Testis (tissue), 3 donors: ENCODE results near the gene ZNF444. TPM values are rescaled to one million over a fixed set of nuclear protein-coding genes. Genes with fewer than 3 reads are reported as not detected.
"Not testable (repeated sequence)": the region's sequence is repeated elsewhere in the genome, so short reads cannot be mapped to it uniquely, and the experiment has no call there.

Experiments
- DNase-seq: peaks from one replicate; pipeline ENCODE4 v3.0.0-alpha.2; 2019
- H3K27ac ChIP-seq, 2 donors: fragments of 200-600 bp; sonication (generic); one replicate each; pipeline ENCODE4 v1.5.1; 2019
- H3K27me3 ChIP-seq: fragments of 200-600 bp; sonication (generic); one replicate; pipeline ENCODE4 v1.5.1; 2019
- H3K36me3 ChIP-seq: fragments of 200-600 bp; sonication (generic); one replicate; pipeline ENCODE4 v1.5.1; 2017; ENCODE audit warnings: low read depth; ENCODE audit errors: missing control alignments
- H3K4me1 ChIP-seq: fragments of 200-600 bp; sonication (generic); one replicate; pipeline ENCODE4 v1.5.1; 2019
- H3K4me3 ChIP-seq, 2 donors: fragments of 200-600 bp; sonication (generic); one replicate each; pipeline ENCODE4 v1.5.1; 2017 to 2019
- H3K9me3 ChIP-seq: fragments of 200-600 bp; sonication (generic); one replicate; pipeline ENCODE4 v1.5.1; 2017
- POLR2A ChIP-seq: fragments of 450-650 bp; IDR thresholded peaks from one replicate; pipeline ENCODE4 v1.6.1; 2017; ENCODE audit warnings: antibody characterized with exemption, mild to moderate bottlenecking, moderate library complexity
- WGBS, 2 donors: methylation state at CpG; one replicate each; pipeline ENCODE4 v1.1.5; 2018; 5-methylcytosine and 5-hydroxymethylcytosine counted together
- intact Hi-C: fragments of 100-400 bp; cut with DNase I; formaldehyde crosslinking; loops from one replicate; pipeline ENCODE4 v1.15.1; 2023; ENCODE audit warnings: low total_unique reads
- polyA plus RNA-seq: library from polyadenylated mRNA; stranded (reverse); fragments of 350-450 nt; fragmentation: Illumina TruSeq; extraction: RNeasy Lipid Tissue Mini Kit (QIAGEN cat#74804); gene quantifications from one replicate; pipeline ENCODE4 v1.2.3, GENCODE V29; 2014; ENCODE audit warnings: low read depth, low replicate concordance; ENCODE audit not compliant: insufficient read depth
- total RNA-seq, 2 donors: library from RNA; depleted of rRNA; stranded (reverse); fragments of >200 nt; gene quantifications; one replicate each; pipeline ENCODE4 v1.2.3, GENCODE V29; 2016
- TF ChIP-seq, protein P1 (sequence below), 3 experiments: fragments of 450-650 bp in 2 of 3; fragments of 200-600 bp in 1 of 3; sonication (generic) in 1 of 3; IDR thresholded peaks; one replicate each; pipeline ENCODE4 v1.5.1; 2016 to 2019; ENCODE audit warnings: antibody characterized with exemption in 3 of 3, mild to moderate bottlenecking in 2 of 3, moderate library complexity in 1 of 3

Gene ZNF444
- total and polyA plus RNA-seq, 3 donors from 2014 or later, result 24.7 to 62.6 (median 59.2) TPM

DNA sequence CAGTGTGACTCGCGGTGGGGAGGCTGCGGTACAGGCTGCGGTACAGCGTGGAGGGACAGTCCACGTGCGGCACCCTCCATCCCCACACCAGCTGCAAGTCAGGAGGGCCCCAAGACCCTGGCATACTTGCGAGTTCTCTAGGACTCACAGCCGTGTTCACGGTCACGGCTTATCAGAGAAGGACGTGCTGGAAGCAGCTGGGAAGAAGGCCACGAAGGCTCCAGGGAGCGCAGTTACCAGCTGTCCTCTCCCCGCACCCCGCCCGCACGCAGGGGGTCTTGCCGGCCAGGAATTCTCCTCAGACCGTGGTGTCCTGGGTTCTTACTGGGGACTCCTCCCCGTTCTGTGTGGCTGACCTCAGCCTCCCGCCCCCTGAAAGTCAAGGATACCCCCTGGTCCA, 6.2 kb downstream of the ZNF444 start:
- Histone ChIP-seq H3K9me3 (no peaks in the 10 kb centered on the region), H3K27ac (peak overlapping the region in 1 of 2 donors; percentile 30), H3K4me1 (peaks cover 24% of the 10 kb centered on the region), H3K27me3 (no peaks in the 10 kb centered on the region), H3K36me3 (no peaks in the 10 kb centered on the region), H3K4me3 (peak overlapping the region in 1 of 2 donors; percentile 23)
- intact Hi-C loops, result no loop called here
- DNase-seq, result peak; percentile 51
- TF ChIP-seq, protein P1, sequence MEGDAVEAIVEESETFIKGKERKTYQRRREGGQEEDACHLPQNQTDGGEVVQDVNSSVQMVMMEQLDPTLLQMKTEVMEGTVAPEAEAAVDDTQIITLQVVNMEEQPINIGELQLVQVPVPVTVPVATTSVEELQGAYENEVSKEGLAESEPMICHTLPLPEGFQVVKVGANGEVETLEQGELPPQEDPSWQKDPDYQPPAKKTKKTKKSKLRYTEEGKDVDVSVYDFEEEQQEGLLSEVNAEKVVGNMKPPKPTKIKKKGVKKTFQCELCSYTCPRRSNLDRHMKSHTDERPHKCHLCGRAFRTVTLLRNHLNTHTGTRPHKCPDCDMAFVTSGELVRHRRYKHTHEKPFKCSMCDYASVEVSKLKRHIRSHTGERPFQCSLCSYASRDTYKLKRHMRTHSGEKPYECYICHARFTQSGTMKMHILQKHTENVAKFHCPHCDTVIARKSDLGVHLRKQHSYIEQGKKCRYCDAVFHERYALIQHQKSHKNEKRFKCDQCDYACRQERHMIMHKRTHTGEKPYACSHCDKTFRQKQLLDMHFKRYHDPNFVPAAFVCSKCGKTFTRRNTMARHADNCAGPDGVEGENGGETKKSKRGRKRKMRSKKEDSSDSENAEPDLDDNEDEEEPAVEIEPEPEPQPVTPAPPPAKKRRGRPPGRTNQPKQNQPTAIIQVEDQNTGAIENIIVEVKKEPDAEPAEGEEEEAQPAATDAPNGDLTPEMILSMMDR (IDR thresholded peaks at IDR 0.05), result no peak
- TF ChIP-seq POLR2A, result no peak
- WGBS, 2 donors, result 32 to 40% methylated on average over 2 to 22 of the region's 22 CpGs

DNA sequence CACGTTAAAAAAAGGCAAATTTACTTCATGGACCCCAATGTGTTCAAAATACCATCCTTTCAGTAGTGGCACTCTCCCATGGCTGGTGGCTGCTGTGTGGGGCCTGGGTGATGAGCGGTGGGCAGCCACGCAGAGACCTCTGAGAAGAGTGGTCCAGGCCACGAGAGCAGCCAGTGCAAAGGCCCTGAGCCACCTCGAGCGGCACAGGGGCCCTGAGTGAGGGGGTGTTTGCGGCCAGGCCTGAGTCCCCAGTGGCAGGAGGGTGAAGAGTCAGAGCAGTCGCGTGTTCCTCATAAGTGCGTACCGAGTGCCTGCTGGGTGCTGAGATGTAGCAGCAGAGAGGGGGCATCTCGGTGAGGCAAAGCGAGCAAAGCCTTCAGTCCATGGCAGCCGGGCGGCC, 7.0 kb downstream of the ZNF444 start:
- TF ChIP-seq POLR2A, result no peak
- TF ChIP-seq, protein P1 (IDR thresholded peaks at IDR 0.05), result no peak
- no peaks in the 10 kb centered on the region for H3K36me3 ChIP-seq
- peaks cover 24% of the 10 kb centered on the region for H3K4me1 ChIP-seq
- DNase-seq, result no peak
- intact Hi-C loops, result no loop called here
- H3K27ac ChIP-seq, result no peak overlapping the region
- 84 to 93% methylated on average over 9 to 15 of the region's 15 CpGs for WGBS, 2 donors
- H3K27me3 ChIP-seq, result no peaks in the 10 kb centered on the region
- H3K4me3 ChIP-seq, result no peak overlapping the region
- H3K9me3 ChIP-seq, result no peaks in the 10 kb centered on the region

DNA sequence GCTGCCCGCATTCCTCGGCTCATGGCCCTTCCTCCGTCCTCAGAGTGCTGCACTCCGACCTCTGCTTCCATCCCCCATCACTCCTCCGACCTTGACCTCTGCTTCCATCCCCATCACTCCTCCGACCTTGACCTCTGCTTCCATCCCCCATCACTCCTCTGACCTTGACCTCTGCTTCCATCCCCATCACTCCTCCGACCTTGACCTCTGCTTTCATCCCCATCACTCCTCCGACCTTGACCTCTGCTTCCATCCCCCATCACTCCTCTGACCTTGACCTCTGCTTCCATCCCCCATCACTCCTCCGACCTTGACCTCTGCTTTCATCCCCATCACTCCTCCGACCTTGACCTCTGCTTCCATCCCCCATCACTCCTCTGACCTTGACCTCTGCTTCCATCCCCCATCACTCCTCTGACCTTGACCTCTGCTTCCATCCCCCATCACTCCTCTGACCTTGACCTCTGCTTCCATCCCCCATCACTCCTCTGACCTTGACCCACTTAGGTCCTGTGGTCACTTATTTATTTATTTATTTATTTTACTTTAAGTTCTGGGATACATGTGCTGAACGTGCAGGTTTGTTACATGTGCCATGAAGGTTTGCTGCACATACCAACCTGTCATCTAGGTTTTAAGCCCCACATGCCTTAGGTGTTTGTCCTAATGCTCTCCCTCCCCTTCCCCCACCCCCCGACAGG, 8.0 kb downstream of the ZNF444 start:
- DNase-seq, H3K4me3 ChIP-seq, intact Hi-C loops, H3K27ac ChIP-seq, H3K27me3 ChIP-seq, H3K9me3 ChIP-seq, H3K36me3 ChIP-seq: not testable (repeated sequence)
- 88 to 90% methylated on average over 12 of the region's 12 CpGs for WGBS, 2 donors
- H3K4me1 ChIP-seq, result peaks cover 24% of the 10 kb centered on the region

DNA sequence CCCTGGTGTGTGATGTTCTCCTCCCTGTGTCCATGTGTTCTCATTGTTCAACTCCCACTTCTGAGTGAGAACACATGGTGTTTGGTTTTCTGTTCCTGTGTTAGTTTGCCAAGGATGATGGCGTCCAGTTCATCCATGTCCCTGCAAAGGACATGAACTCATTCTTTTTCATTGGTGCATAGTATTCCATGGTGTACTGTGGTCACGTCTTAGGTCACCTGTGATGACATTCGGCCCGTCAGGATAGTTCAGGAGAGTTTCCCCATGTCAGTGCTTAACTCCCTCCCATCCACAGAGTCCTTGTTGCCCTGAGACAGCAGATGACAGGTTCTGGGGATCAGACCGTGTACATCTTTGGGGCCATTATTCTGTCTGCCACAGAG, 8.6 kb downstream of the ZNF444 start:
- WGBS, 2 donors, result 80 to 96% methylated on average over 5 of the region's 5 CpGs
- no peak for TF ChIP-seq POLR2A
- TF ChIP-seq, protein P1 (IDR thresholded peaks at IDR 0.05), result no peak
- intact Hi-C loops, result no loop called here
- Histone ChIP-seq H3K27ac (no peak overlapping the region), H3K9me3 (no peaks in the 10 kb centered on the region), H3K27me3 (no peaks in the 10 kb centered on the region), H3K4me1 (peaks cover 24% of the 10 kb centered on the region), H3K36me3 (no peaks in the 10 kb centered on the region), H3K4me3 (no peak overlapping the region)
- no peak for DNase-seq

DNA sequence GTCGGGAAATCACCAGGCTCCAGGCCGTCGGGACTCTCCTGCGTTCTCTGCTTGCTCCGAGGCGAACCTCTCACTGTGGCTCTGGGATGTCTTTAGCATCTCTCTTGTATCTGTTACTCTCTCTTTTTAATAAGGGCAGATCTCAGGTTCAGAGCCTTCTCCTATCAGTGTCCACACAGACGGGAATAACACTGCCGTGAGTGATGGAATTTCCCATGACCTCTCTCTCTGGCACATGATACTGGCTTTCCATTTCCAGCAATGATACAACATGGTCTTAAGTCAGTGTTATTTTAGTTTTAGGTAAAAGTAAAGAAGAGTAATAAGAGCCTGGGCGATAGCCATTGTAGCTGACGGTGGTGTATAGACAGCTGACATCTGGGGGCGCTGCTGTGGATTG, 9.3 kb downstream of the ZNF444 start:
- no peaks in the 10 kb centered on the region for H3K9me3 ChIP-seq
- H3K27ac ChIP-seq, result no peak overlapping the region
- H3K4me3 ChIP-seq, result no peak overlapping the region
- no peaks in the 10 kb centered on the region for H3K27me3 ChIP-seq
- peaks cover 27% of the 10 kb centered on the region for H3K4me1 ChIP-seq
- intact Hi-C loops, result no loop called here
- TF ChIP-seq, protein P1 (IDR thresholded peaks at IDR 0.05), result no peak
- TF ChIP-seq POLR2A, result no peak
- no peaks in the 10 kb centered on the region for H3K36me3 ChIP-seq
- no peak for DNase-seq
- 82 to 84% methylated on average over 11 of the region's 11 CpGs for WGBS, 2 donors
